Measurements from ENCODE around the gene CEP128.

Gene CEP128

DNA sequence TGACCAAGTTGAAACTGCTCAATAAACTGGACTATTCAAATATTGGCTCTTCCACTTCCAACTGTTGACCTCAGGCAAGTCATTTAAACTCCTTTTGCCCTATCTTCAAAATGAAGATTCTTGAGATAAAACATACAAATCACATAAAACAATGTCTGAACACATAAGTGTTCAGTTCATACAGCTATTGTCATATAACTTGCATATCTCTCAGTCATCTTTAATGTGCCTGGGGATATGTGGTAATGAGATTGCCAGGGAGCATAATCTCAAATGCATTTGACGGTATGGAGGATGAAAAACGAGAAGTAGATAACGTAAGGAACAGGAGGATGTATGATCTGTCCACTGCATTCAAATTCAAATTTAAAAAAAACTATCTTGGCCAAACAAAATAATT is 493.3 kb downstream of the CEP128 start:
- peaks cover 12% of the 10 kb centered on the region for H3K9me3 ChIP-seq (ENCODE audit: control insufficient read depth, low read depth, low read length)
- H3K9ac ChIP-seq (ENCODE audit: low read length): no peak overlapping the region
- no peaks in the 10 kb centered on the region for H3K36me3 ChIP-seq (ENCODE audit: control insufficient read depth, low read depth, low read length)
- peaks cover 3% of the 10 kb centered on the region for H3K4me1 ChIP-seq (ENCODE audit: control insufficient read depth, low read depth, low read length)
- H3K27ac ChIP-seq (ENCODE audit: low read length): no peak overlapping the region
- H3K27me3 ChIP-seq (ENCODE audit: control insufficient read depth, insufficient read depth, low read length): no peaks in the 10 kb centered on the region
- no peak overlapping the region for H3K4me3 ChIP-seq (ENCODE audit: low read length)

DNA sequence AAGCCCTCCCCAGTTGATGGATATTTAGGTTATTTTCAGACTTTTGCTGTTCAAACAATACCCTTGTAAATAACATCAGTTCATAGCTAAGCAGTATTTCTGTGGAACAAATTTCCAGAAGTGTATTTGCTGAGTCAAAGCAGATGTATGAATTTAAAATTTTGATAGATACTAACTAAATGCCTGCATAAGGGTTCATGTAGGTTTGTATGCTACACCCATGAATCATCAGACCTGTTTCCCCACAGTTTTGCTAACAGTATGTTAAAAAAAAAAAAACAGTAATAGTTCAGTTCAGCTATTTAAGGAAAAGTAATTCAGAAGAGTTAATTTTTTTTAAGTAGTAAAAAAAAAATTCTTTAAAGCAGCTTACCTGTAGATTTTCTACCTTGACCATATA is 494.1 kb downstream of the CEP128 start:
- Histone ChIP-seq H3K36me3 (ENCODE audit: control insufficient read depth, low read depth, low read length) (no peaks in the 10 kb centered on the region), H3K4me3 (ENCODE audit: low read length) (no peak overlapping the region), H3K9ac (ENCODE audit: low read length) (no peak overlapping the region), H3K9me3 (ENCODE audit: control insufficient read depth, low read depth, low read length) (peaks cover 12% of the 10 kb centered on the region), H3K27ac (ENCODE audit: low read length) (no peak overlapping the region), H3K27me3 (ENCODE audit: control insufficient read depth, insufficient read depth, low read length) (no peaks in the 10 kb centered on the region), H3K4me1 (ENCODE audit: control insufficient read depth, low read depth, low read length) (peaks cover 3% of the 10 kb centered on the region)

All from iPS-18a (cell line).